Mammary epithelial cell (primary cell): ENCODE data around the gene ASIC4.

Source experiments
- EZH2 ChIP-seq: IDR thresholded peaks from 2 replicates; pipeline ENCODE4 v1.6.1; 2012; ENCODE audit warnings: low read length, inconsistent platforms, borderline replicate concordance
- TF ChIP-seq, protein P1 (sequence below), 2 donors: IDR thresholded peaks in 1 of 2; conservative IDR thresholded peaks in 1 of 2; 2 replicates each; pipeline ENCODE4 v1.5.1; 2011 to 2012; ENCODE audit warnings: inconsistent platforms in 2 of 2, low read length in 2 of 2, mild to moderate bottlenecking in 2 of 2, control low read depth in 1 of 2, low read depth in 1 of 2; ENCODE audit not compliant: insufficient read depth in 1 of 2; ENCODE audit errors: extremely low read depth in 1 of 2

- TF ChIP-seq, protein P1, sequence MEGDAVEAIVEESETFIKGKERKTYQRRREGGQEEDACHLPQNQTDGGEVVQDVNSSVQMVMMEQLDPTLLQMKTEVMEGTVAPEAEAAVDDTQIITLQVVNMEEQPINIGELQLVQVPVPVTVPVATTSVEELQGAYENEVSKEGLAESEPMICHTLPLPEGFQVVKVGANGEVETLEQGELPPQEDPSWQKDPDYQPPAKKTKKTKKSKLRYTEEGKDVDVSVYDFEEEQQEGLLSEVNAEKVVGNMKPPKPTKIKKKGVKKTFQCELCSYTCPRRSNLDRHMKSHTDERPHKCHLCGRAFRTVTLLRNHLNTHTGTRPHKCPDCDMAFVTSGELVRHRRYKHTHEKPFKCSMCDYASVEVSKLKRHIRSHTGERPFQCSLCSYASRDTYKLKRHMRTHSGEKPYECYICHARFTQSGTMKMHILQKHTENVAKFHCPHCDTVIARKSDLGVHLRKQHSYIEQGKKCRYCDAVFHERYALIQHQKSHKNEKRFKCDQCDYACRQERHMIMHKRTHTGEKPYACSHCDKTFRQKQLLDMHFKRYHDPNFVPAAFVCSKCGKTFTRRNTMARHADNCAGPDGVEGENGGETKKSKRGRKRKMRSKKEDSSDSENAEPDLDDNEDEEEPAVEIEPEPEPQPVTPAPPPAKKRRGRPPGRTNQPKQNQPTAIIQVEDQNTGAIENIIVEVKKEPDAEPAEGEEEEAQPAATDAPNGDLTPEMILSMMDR (conservative IDR thresholded peaks at IDR 0.05 in 1 of 2, IDR thresholded peaks at IDR 0.05 in 1 of 2; ENCODE audit: extremely low read depth in 1 of 2, insufficient read depth in 1 of 2, low read depth in 1 of 2, low read length in 2 of 2), result no peak
- no peak for TF ChIP-seq EZH2
Measured at GRCh38 chr2:219510512-219511135, 3.7 kb upstream of the ASIC4 start.
